ENCODE results near the gene AKR1C8.
"Not testable (repeated sequence)": the region's sequence is repeated elsewhere in the genome, so short reads cannot be mapped to it uniquely, and the experiment has no call there.

The AKR1C8 gene

GRCh38 chr10:5163487-5163886 is 21.5 kb downstream of the AKR1C8 start:
- no peak for DNase-seq

GRCh38 chr10:5159126-5159525 is 25.8 kb downstream of the AKR1C8 start:
- DNase-seq, result no peak

- DNase-seq, result no peak
Observed at GRCh38 chr10:5157501-5157900, 27.4 kb downstream of the AKR1C8 start.

GRCh38 chr10:5155951-5156350 is 29.0 kb downstream of the AKR1C8 start:
- DNase-seq, result no peak

GRCh38 chr10:5151076-5151475 is 33.9 kb downstream of the AKR1C8 start:
- no peak for DNase-seq

GRCh38 chr10:5148678-5149032 is 36.3 kb downstream of the AKR1C8 start:
- DNase-seq, result no peak

- DNase-seq, result no peak
Observed at GRCh38 chr10:5147981-5148677, 36.8 kb downstream of the AKR1C8 start.

- no peak for DNase-seq
Observed at GRCh38 chr10:5147255-5147980, 37.5 kb downstream of the AKR1C8 start.

- DNase-seq, result no peak
Observed at GRCh38 chr10:5146920-5147254, 38.1 kb downstream of the AKR1C8 start.

GRCh38 chr10:5143137-5143536 is 41.8 kb downstream of the AKR1C8 start:
- DNase-seq, result no peak

GRCh38 chr10:5142199-5142598 is 42.8 kb downstream of the AKR1C8 start:
- no peak for DNase-seq

- DNase-seq, result not testable (repeated sequence)
Observed at GRCh38 chr10:5137699-5138098, 47.3 kb downstream of the AKR1C8 start.

GRCh38 chr10:5136468-5137087 is 48.4 kb downstream of the AKR1C8 start:
- no peak for DNase-seq

- DNase-seq, result no peak
Observed at GRCh38 chr10:5135581-5135980, 49.4 kb downstream of the AKR1C8 start.

- no peak for DNase-seq
Observed at GRCh38 chr10:5125315-5126044, 59.5 kb downstream of the AKR1C8 start.

GRCh38 chr10:5123886-5124285 is 61.1 kb downstream of the AKR1C8 start:
- no peak for DNase-seq

- DNase-seq, result not testable (repeated sequence)
Observed at GRCh38 chr10:5119997-5120396, 65.0 kb downstream of the AKR1C8 start.

GRCh38 chr10:5117026-5117425 is 67.9 kb downstream of the AKR1C8 start:
- DNase-seq, result no peak

- no peak for DNase-seq
Observed at GRCh38 chr10:5116621-5117020, 68.3 kb downstream of the AKR1C8 start.

GRCh38 chr10:5109861-5110260 is 75.1 kb downstream of the AKR1C8 start:
- not testable (repeated sequence) for DNase-seq

- DNase-seq, result no peak
Observed at GRCh38 chr10:5108658-5109416, 76.1 kb downstream of the AKR1C8 start.

GRCh38 chr10:5107860-5108526 is 77.0 kb downstream of the AKR1C8 start:
- no peak for DNase-seq

Data from CD4-positive, alpha-beta T cell treated with Interleukin-17A for 4 hours (primary cell).